ENCODE results near the gene EFCAB6.

Gene EFCAB6

DNA sequence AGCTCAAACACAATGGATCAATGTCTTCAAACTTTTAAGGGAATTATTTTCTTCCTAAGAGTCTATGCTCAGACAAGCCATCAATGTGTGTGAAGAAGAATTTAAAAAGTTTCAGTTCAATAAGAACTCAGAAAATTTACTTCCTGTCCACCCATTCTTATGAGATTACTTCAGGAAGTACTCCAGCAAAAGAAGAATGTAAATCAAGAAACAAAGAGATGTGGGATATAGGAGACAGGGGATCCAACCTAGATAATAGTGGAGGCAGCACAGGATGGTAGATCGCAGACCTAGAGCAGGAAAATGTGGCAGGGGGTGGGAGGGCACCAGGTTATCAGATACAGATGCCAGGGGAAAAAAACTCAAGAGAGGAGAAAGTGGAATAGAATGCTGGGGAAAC lies 229.7 kb downstream of the EFCAB6 start:
- DNase-seq (ENCODE audit: low read depth in 2 of 2): no peak
- H3K4me3 ChIP-seq (replicated peaks in 1 of 2; ENCODE audit: low read depth in 2 of 2, low read length in 2 of 2): no peak overlapping the region
- no peak for TF ChIP-seq CTCF (IDR thresholded peaks at IDR 0.05; ENCODE audit: low read depth, low read length)

- no peak for DNase-seq (ENCODE audit: low read depth in 2 of 2)
- TF ChIP-seq CTCF (IDR thresholded peaks at IDR 0.05; ENCODE audit: low read depth, low read length): no peak
- H3K4me3 ChIP-seq (replicated peaks in 1 of 2; ENCODE audit: low read depth in 2 of 2, low read length in 2 of 2): no peak overlapping the region
These were observed 231.8 kb downstream of the EFCAB6 start for GRCh38 chr22:43580271-43580750.

GRCh38 chr22:43574738-43575137 lies 237.4 kb downstream of the EFCAB6 start:
- DNase-seq (ENCODE audit: low read depth in 2 of 2): no peak
- H3K4me3 ChIP-seq (replicated peaks in 1 of 2; ENCODE audit: low read depth in 2 of 2, low read length in 2 of 2): no peak overlapping the region
- TF ChIP-seq CTCF (IDR thresholded peaks at IDR 0.05; ENCODE audit: low read depth, low read length): no peak

GRCh38 chr22:43572710-43573109 lies 239.4 kb downstream of the EFCAB6 start:
- no peak for DNase-seq (ENCODE audit: low read depth in 2 of 2)
- no peak for TF ChIP-seq CTCF (IDR thresholded peaks at IDR 0.05; ENCODE audit: low read depth, low read length)

DNA sequence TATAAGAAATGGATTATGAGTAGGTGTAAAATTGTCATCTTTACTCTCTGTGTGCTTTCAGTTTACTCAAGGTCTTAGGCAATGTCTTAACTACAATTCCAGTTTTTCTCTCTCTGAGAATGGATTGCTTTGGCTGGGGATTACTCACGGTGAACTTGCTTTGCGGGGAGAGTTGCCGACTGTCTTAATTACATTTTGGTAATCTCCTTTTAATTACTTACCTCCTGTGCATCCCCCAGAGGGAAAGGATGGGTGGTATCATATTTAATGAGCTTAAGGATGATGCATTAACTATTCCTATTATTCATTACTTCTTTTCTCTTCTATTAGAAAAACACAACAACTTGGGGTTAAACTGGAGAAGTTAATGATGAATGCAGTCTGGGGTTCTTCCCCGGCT lies 240.9 kb downstream of the EFCAB6 start:
- no peak for TF ChIP-seq CTCF (IDR thresholded peaks at IDR 0.05; ENCODE audit: low read depth, low read length)
- DNase-seq (ENCODE audit: low read depth in 2 of 2): no peak
- no peak overlapping the region for H3K4me3 ChIP-seq (replicated peaks in 1 of 2; ENCODE audit: low read depth in 2 of 2, low read length in 2 of 2)

More at GRCh38 chr22:43572710-43573109, 239.4 kb downstream of the EFCAB6 start:
- H3K4me3 ChIP-seq (replicated peaks in 1 of 2; ENCODE audit: low read depth in 2 of 2, low read length in 2 of 2): no peak overlapping the region

DNA sequence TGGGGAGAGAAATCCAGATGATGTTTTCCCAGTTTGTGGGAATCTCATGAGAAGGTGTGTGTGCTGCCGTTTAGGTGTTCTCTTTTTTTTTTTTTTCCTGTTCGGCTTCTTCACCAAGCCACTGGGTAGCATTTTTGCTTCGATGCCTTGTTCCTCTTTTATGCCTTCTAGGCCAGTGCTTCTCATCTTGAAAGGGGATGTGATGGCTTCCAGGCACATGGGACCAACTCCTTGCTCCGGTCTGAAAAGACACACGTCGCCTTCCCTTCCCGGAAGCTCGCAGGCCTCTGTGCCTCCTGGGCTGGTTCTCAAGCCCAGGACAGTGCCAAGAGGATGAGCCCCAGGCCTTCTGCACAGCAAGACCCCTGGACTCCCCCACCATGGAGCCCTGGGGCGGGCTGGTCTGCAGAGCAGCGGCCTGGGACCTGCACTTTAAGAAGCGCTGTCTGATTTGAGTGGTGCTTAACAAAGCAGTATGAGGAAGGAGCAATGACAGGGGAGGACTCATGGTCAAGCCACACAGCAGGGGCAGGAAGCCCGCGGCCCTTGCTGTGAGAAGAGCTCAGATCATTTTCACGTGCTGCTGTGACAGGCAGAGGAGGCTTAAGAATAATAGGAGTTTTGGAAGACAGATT lies 241.5 kb downstream of the EFCAB6 start:
- no peak overlapping the region for H3K4me3 ChIP-seq (replicated peaks in 1 of 2; ENCODE audit: low read depth in 2 of 2, low read length in 2 of 2)
- TF ChIP-seq CTCF (IDR thresholded peaks at IDR 0.05; ENCODE audit: low read depth, low read length): no peak
- DNase-seq (ENCODE audit: low read depth in 2 of 2): no peak

GRCh38 chr22:43569111-43569510 lies 243.0 kb downstream of the EFCAB6 start:
- H3K4me3 ChIP-seq (replicated peaks in 1 of 2; ENCODE audit: low read depth in 2 of 2, low read length in 2 of 2): no peak overlapping the region
- no peak for DNase-seq (ENCODE audit: low read depth in 2 of 2)
- no peak for TF ChIP-seq CTCF (IDR thresholded peaks at IDR 0.05; ENCODE audit: low read depth, low read length)

Measured in cardiac fibroblast (primary cell).